ENCODE data around the gene CELSR3. TPM values are rescaled to one million over a fixed set of nuclear protein-coding genes. Genes with fewer than 3 reads are reported as not detected.
A peak's percentile ranks its signal among the peaks of the same experiment; 100 is the strongest.

Gene CELSR3
- total RNA-seq, 1 donor from 2014 or later: 0.13 TPM

DNA sequence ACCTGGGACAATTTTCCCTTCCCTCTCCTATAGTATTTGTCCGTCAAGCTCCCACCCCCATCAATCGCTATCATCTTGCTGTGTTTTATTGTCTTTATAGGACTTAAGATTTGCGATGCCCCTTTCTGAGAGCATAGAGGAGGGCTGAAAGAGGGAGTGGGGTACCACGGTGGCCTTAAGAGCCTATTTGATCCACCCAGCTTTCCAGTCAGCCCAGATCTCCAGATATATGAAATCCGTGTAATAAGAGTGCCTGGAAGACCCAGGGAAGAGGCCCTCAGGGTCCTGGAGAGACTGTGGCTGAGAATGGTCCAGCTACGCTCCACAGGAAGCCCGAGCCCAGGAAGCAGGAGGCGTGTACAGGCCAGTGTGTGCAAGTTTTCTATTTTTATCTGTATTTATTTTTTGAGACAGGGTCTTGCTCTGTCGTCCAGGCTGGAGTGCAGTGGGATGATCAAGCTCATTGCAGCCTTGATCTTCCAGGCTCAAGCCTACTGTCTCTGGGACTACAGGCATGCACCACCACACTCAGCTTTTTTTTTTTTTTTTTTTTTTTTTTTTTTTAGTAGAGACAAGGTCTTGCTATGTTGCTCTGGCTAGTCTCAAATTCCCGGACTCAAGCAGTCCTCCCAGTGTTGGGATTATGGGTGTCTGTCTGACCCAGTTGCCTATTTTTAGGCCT lies 24.0 kb upstream of the CELSR3 start:
- no peak for DNase-seq (ENCODE audit: low read depth in 2 of 2)

- peak; percentile 51 to 85 for DNase-seq (ENCODE audit: low read depth in 2 of 2)
Measured at GRCh38 chr3:48685603-48686511, 23.2 kb upstream of the CELSR3 start, which contains the start of gene NCKIPSD. NCKIPSD (minus strand) TSS chr3:48685915; CDS start chr3:48685807, 108 bp downstream.

- DNase-seq (ENCODE audit: low read depth in 2 of 2): no peak
Measured at GRCh38 chr3:48685293-48685602, 22.6 kb upstream of the CELSR3 start.

GRCh38 chr3:48684480-48685143 lies 21.9 kb upstream of the CELSR3 start:
- no peak for DNase-seq (ENCODE audit: low read depth in 2 of 2)

- DNase-seq (ENCODE audit: low read depth in 2 of 2): no peak
Measured at GRCh38 chr3:48684054-48684349, 21.3 kb upstream of the CELSR3 start.

- DNase-seq (ENCODE audit: low read depth in 2 of 2): no peak
Measured at GRCh38 chr3:48682786-48683185, 20.1 kb upstream of the CELSR3 start.

DNA sequence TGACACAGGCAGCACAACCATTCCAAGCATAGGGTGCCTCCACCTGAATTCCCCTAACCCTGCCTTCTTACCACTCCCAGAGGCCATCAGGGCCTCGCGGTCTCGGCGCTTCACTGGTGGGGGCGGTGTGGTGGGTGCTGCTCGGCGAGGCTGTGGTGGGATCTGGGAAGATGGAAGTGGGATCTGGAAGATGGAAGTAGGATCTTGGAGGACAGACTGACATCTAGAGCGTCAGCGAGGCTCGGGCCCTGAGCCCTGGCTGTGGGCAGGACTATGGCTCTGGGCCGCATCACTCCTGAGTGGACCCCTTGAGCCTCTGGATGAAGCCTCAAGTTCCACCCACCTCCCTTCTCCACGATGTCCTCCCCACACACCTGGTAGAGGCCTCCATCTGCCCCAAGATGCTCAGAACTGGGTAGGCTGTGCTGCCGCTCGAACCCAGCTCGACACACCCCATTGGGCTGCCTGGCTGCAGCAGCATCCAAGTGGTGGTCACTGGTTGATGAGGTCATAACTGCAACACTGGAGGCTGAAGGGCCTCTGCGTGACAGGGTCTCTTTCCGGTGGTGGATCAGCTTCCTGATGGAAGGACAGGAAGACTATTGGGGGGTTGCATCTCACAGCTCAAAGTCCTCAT lies 19.4 kb upstream of the CELSR3 start:
- DNase-seq (ENCODE audit: low read depth in 2 of 2): no peak

DNA sequence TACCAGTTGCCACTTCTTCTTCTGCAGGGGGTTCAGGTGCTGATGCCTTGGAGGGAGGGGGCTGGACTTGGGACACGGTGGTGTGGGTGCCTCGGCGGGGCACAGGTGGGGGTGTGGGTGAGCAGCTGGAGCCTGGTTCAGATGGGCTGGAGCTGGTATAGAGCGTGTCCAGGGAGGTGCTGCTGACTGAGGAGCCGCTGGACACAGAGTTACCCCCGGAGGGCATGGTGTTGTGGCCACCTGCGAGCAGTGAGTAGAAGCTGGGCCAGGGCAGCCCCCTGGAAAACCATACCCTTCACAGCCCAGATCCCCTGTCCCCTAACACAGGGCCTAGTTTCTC lies 18.8 kb upstream of the CELSR3 start:
- no peak for DNase-seq (ENCODE audit: low read depth in 2 of 2)

GRCh38 chr3:48680811-48681540 lies 18.3 kb upstream of the CELSR3 start:
- no peak for DNase-seq (ENCODE audit: low read depth in 2 of 2)

- DNase-seq (ENCODE audit: low read depth in 2 of 2): no peak
Measured at GRCh38 chr3:48679411-48680391, 17.0 kb upstream of the CELSR3 start.

GRCh38 chr3:48678566-48679380 lies 16.1 kb upstream of the CELSR3 start:
- no peak for DNase-seq (ENCODE audit: low read depth in 2 of 2)

DNA sequence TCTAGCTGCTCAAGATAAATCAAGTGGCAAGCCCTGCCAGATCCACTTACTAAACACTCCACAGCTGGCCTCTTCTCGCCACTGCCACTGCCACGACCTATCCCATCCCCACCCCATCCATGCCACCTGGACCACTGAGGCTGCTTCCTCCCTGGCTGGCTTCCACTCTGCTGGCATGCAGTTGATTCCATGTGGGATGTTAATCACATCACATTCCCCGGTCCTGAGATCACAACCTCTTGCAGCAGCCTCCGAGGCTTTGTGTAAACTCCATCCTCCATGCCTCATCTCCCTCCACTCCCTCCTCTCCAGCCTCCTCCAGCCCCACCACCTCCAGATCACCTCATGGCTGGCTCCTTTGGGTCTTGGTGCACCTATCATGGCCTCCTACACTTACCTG lies 15.4 kb upstream of the CELSR3 start:
- DNase-seq (ENCODE audit: low read depth in 2 of 2): no peak

DNA sequence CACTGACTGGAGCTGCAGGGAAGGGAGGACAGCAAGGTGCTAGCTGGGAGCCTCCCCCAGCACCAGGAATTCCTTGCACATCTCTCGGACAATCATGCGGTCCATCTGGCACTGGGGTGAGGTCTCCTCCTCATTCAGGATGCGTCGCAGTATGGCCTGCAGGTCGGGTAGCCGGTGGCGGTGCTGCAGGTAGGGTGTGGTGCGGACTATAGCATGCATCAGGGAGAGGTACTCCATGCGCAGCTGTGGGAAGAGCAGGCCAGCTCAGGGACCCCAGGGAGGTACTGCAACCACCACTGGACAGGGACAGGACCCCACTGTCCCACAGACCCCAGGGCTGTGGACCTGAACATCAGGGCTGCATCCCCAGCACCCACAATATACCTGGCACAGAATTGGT lies 11.8 kb upstream of the CELSR3 start:
- DNase-seq (ENCODE audit: low read depth in 2 of 2): no peak

DNA sequence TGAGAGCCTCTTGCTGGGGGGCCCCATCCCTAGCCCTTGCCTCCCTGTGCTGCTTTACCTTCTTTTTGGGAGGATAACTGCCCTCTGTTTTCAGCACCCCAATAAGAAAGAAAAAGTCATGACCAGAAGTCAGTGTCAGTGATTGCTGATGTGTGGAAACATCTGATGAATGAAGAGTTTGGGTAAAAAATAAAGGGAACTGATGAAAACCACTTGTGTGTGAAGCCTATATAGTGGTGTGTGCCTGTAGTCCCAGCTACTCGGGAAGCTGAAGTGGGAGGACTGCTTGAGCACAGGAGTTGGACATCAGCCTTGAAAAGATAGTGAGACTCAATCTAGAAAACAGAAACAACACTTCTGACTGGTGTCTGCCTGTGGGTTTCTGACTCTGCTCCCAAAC lies 9.8 kb upstream of the CELSR3 start:
- DNase-seq (ENCODE audit: low read depth in 2 of 2): no peak

DNA sequence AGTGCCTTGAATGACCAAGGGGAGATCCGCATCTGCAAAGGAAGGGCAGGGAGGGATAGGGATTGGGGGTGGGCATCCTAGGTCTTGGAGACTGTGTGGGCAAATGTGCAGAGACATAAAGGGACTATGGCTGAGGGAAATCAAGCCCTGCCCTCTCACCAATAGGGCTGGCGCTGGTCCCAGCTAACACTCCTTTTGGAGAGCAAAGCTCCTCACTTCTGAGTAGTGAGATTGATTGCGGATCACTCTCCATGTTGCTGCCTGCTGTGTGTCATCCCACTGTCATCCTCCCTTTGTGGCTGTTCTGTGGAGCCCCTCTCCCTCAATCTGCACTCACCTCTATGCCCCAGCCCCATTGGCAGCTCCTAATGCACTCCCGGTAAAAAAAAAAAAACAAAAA lies 2.2 kb upstream of the CELSR3 start:
- no peak for DNase-seq (ENCODE audit: low read depth in 2 of 2)

DNA sequence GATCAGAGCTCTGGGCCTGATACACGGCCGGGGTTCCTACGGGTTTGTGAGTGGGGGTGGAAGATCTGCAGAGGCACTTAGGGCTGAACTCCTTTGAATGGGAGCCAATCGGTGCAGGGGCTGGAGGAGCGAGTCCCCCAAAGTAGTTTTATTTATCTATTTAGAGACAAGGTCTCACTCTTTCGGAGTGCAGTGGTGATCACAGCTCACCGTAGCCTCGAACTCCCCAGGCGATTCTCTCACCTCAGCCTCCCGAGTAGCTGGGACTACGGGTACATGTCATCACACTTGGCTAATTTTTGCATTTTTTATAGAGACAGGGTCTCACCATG lies 1.6 kb upstream of the CELSR3 start:
- no peak for DNase-seq (ENCODE audit: low read depth in 2 of 2)

DNA sequence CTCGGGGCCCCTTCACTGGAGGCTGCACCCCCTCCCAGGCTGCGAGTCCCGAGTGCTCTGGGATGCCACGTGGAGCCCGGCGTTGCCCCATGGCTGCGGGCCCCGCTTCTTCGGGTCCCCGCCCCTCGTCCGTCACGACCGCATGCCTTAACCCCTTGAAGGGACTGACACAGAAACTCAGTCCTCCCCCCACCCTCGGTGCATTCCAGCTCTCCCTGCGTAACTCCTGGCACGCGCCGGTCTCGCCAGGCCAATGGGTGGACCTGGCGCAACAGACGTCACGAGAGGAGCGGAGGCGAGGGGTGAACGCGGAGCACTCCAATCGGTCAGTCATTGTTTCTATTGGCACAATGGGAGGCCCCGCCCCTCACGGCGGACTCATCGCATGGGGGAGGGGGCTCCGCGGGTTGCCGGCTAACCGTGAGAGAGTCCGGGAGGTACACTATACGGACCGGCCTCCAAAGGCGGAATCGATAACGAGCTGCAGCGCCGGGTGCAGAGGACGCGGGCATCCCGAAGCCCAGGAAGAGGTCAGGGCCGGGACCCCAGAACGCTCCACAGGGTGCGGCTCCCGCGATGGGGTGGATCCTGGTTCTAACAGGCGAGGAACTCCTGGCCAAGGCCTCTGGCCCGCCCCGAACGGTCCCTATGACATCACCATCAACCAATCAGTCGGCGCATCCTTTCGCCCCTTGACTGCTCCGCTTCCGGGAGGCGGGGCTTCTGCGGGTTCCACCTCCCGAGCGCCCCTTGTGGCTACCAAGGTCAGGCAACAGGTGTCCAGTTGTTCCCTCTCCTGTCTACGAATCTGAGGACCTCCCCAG lies 1.0 kb upstream of the CELSR3 start:
- DNase-seq (ENCODE audit: low read depth in 2 of 2): peak; percentile 95 to 96

DNA sequence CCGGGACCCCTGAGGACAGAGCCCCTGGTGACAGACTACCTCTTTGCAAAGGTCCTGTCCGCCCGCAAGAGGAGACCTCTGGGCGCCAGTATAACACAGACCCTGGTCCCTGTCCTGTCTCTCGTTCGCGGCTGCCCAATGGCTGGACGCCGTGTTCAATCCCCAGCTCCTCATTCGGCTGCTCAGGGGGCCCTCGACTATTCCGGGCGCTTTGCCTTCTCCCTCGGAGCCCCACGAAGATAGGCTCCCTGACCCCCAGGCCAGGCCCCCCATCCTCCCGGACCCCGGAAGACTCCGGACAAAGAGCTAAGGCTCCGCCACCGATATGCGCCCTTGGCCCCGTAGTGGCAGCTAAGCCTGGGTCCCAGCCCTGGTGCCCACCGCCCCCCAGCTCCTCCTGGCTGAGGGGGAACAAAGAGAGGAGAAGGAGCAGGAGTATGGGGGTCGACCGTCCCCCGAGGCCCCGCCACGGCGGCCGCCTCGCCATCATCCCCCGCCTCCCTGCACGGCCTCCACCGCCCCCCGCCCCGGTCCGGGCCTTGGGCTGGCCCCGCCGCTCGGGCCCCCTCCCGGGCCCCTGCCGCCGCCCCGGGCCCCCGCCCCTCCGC lies 437 bp downstream of the CELSR3 start:
- DNase-seq (ENCODE audit: low read depth in 2 of 2): no peak

Measured in dermis microvascular lymphatic vessel endothelial cell (primary cell).